ENCODE measurements around the gene GRID2.

The GRID2 gene

GRCh38 chr4:92339676-92340075 is 35.9 kb downstream of the GRID2 start:
- H3K27me3 ChIP-seq (ENCODE audit: insufficient read depth, low read depth, severe bottlenecking), result no peaks in the 10 kb centered on the region
- no peak overlapping the region for H3K4me3 ChIP-seq (ENCODE audit: low read depth, low read length)

GRCh38 chr4:92344216-92344615 is 40.5 kb downstream of the GRID2 start:
- DNase-seq, result no peak
- H3K27me3 ChIP-seq (ENCODE audit: insufficient read depth, low read depth, severe bottlenecking), result no peaks in the 10 kb centered on the region
- no peaks in the 10 kb centered on the region for H3K36me3 ChIP-seq
- no peak for TF ChIP-seq CTCF (IDR thresholded peaks at IDR 0.05; ENCODE audit: low read depth, low read length)
- no peak overlapping the region for H3K4me3 ChIP-seq (ENCODE audit: low read depth, low read length)
- H3K27ac ChIP-seq, result no peak overlapping the region
- H3K9me3 ChIP-seq (ENCODE audit: severe bottlenecking), result no peaks in the 10 kb centered on the region

More at GRCh38 chr4:92339676-92340075, 35.9 kb downstream of the GRID2 start:
- TF ChIP-seq CTCF (IDR thresholded peaks at IDR 0.05; ENCODE audit: low read depth, low read length), result no peak
- DNase-seq, result no peak
- no peaks in the 10 kb centered on the region for H3K36me3 ChIP-seq
- no peak overlapping the region for H3K27ac ChIP-seq
- H3K9me3 ChIP-seq (ENCODE audit: severe bottlenecking), result no peaks in the 10 kb centered on the region

- Histone ChIP-seq H3K36me3 (no peaks in the 10 kb centered on the region), H3K9me3 (ENCODE audit: severe bottlenecking) (no peaks in the 10 kb centered on the region), H3K4me3 (ENCODE audit: low read depth, low read length) (no peak overlapping the region), H3K27ac (no peak overlapping the region), H3K27me3 (ENCODE audit: insufficient read depth, low read depth, severe bottlenecking) (no peaks in the 10 kb centered on the region)
- DNase-seq, result no peak
- TF ChIP-seq CTCF (IDR thresholded peaks at IDR 0.05; ENCODE audit: low read depth, low read length), result no peak
Observed at GRCh38 chr4:92346289-92346688, 42.5 kb downstream of the GRID2 start.

- Histone ChIP-seq H3K4me3 (ENCODE audit: low read depth, low read length) (no peak overlapping the region), H3K27ac (no peak overlapping the region), H3K36me3 (no peaks in the 10 kb centered on the region), H3K9me3 (ENCODE audit: severe bottlenecking) (no peaks in the 10 kb centered on the region), H3K27me3 (ENCODE audit: insufficient read depth, low read depth, severe bottlenecking) (no peaks in the 10 kb centered on the region)
- DNase-seq, result no peak
- no peak for TF ChIP-seq CTCF (IDR thresholded peaks at IDR 0.05; ENCODE audit: low read depth, low read length)
Observed at GRCh38 chr4:92357966-92358365, 54.2 kb downstream of the GRID2 start.

- TF ChIP-seq CTCF (IDR thresholded peaks at IDR 0.05; ENCODE audit: low read depth, low read length), result no peak
- H3K9me3 ChIP-seq (ENCODE audit: severe bottlenecking), result no peaks in the 10 kb centered on the region
- no peaks in the 10 kb centered on the region for H3K36me3 ChIP-seq
- H3K27ac ChIP-seq, result no peak overlapping the region
- no peaks in the 10 kb centered on the region for H3K27me3 ChIP-seq (ENCODE audit: insufficient read depth, low read depth, severe bottlenecking)
- no peak overlapping the region for H3K4me3 ChIP-seq (ENCODE audit: low read depth, low read length)
- no peak for DNase-seq
Observed at GRCh38 chr4:92359491-92359890, 55.7 kb downstream of the GRID2 start.

- Histone ChIP-seq H3K9me3 (ENCODE audit: severe bottlenecking) (no peaks in the 10 kb centered on the region), H3K36me3 (no peaks in the 10 kb centered on the region), H3K4me3 (ENCODE audit: low read depth, low read length) (no peak overlapping the region), H3K27ac (no peak overlapping the region), H3K27me3 (ENCODE audit: insufficient read depth, low read depth, severe bottlenecking) (no peaks in the 10 kb centered on the region)
- DNase-seq, result no peak
- no peak for TF ChIP-seq CTCF (IDR thresholded peaks at IDR 0.05; ENCODE audit: low read depth, low read length)
Observed at GRCh38 chr4:92362028-92362427, 58.3 kb downstream of the GRID2 start.

Data from WERI-Rb-1 (cell line).